ENCODE data around the gene GRIK1.

The GRIK1 gene

GRCh38 chr21:29676395-29676794 is 263.4 kb downstream of the GRIK1 start:
- no peak for DNase-seq (ENCODE audit: extremely low read depth in 1 of 2, low read depth in 1 of 2)

DNA sequence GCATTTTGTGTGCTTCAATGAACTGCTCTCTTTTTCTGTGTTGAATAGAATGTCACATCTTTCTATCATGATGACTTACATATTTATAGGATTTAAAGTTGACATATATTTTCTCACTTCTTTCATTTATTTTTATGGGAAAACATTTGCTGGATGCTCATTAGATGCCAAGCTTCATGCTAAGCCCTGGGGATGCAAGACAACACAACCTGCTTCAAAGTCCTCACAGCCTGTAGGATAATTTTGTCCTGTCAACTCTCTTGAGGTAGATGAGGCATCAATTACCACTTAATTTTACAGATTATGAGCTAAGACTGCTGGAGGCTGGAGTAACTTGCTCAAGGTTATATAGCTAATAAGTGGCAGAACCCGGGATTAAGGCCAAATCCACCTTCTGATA is 264.3 kb downstream of the GRIK1 start:
- no peak for DNase-seq (ENCODE audit: extremely low read depth in 1 of 2, low read depth in 1 of 2)

- DNase-seq (ENCODE audit: extremely low read depth in 1 of 2, low read depth in 1 of 2): no peak
These were observed 265.5 kb downstream of the GRIK1 start for GRCh38 chr21:29674343-29674742.

GRCh38 chr21:29673096-29673610 is 266.6 kb downstream of the GRIK1 start:
- DNase-seq (ENCODE audit: extremely low read depth in 1 of 2, low read depth in 1 of 2): no peak

DNA sequence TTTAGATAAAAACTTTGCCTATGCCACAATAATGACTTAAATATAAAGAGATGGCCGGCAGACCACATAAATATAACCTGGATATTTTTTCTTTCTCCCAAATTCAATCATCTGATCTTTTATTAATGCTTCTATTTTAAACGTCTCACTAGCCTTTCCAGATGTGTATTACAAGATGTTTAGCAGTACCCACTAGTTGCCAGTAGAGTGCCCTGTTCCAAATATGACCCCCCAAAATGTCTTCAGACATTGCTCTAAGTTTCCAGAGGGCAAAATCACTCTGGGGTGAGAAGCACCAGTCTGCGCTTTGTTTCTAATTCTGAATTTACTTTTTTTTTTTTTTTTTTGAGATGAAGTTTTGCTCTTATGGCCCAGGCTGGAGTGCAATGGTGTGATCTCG is 268.1 kb downstream of the GRIK1 start:
- no peak for DNase-seq (ENCODE audit: extremely low read depth in 1 of 2, low read depth in 1 of 2)

GRCh38 chr21:29670228-29670627 is 269.6 kb downstream of the GRIK1 start:
- no peak for DNase-seq (ENCODE audit: extremely low read depth in 1 of 2, low read depth in 1 of 2)

GRCh38 chr21:29669416-29669815 is 270.4 kb downstream of the GRIK1 start:
- DNase-seq (ENCODE audit: extremely low read depth in 1 of 2, low read depth in 1 of 2): no peak

DNA sequence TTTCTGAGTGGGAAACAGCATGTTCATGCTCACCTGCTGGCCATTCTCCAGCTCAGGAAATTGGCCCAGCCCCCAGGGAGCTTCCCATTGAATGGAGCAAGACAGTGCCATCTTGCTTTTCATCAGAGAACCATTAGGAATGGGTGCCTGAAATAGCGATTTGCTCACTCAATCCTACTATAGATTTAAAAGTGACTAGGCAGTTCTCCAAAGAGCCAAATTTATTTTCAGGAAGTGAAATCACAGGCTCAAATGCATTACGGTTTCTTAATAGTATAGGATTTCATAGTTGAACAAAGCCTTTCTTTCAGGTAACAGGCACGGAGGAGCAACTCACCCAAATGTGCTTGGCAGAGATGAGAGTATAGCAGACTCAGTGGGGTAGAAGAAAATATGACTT is 272.1 kb downstream of the GRIK1 start:
- DNase-seq (ENCODE audit: extremely low read depth in 1 of 2, low read depth in 1 of 2): no peak

DNA sequence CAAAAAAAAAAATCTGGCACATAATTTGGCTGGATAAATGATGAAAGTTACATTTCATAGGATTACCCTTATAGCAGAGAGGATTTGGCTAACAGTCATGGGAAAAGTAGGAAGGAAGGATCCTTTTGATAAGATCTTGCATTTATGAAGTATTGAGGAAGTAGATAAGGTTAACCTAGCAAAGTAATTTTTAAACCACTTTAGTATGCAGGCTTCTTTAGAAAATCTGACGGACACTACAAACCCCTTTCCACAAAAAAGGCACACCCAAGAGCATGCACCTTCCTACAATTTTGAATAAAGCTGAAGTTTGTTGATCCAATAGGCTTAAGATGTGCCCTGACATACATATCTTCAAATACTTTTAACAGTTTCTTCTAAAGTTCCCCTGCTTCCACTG is 275.2 kb downstream of the GRIK1 start:
- no peak for DNase-seq (ENCODE audit: extremely low read depth in 1 of 2, low read depth in 1 of 2)

GRCh38 chr21:29661672-29662442 is 277.9 kb downstream of the GRIK1 start:
- DNase-seq (ENCODE audit: extremely low read depth in 1 of 2, low read depth in 1 of 2): no peak

GRCh38 chr21:29660047-29660720 is 279.6 kb downstream of the GRIK1 start:
- no peak for DNase-seq (ENCODE audit: extremely low read depth in 1 of 2, low read depth in 1 of 2)

DNA sequence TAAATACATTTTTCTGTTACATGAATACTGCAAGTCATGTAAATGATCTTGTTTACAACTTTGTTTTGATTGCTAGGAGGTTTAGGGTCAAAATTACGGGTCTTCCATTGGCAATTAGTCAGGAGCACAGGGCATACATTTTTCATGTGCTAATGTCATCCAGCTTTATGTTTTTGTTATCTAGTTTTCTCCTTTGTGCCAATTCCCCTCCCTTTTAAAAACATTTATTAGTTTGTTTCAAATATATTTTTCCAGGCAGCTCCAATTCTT is 280.9 kb downstream of the GRIK1 start:
- DNase-seq (ENCODE audit: extremely low read depth in 1 of 2, low read depth in 1 of 2): no peak

GRCh38 chr21:29658177-29658933 is 281.4 kb downstream of the GRIK1 start:
- no peak for DNase-seq (ENCODE audit: extremely low read depth in 1 of 2, low read depth in 1 of 2)

- DNase-seq (ENCODE audit: extremely low read depth in 1 of 2, low read depth in 1 of 2): no peak
These were observed 282.4 kb downstream of the GRIK1 start for GRCh38 chr21:29657240-29657989.

GRCh38 chr21:29656504-29657239 is 283.1 kb downstream of the GRIK1 start:
- DNase-seq (ENCODE audit: extremely low read depth in 1 of 2, low read depth in 1 of 2): no peak

DNA sequence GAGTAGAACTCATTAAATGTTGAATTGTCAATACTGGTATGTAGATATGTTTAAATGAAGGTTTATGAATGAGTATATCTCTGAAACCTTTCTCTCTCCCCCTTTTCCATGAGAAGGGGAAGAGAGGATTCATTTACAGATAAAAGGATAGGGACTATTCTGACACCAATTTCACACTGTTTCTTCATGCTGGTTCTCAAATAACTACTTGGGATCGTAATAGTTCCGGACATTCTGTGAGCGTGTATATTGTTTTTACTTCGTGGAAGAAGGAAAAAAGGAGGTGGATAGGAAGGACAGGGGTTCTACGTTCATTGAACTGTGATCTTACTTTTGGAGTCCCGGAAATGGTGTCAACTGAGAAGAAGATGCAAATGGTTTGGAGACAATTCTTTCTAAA is 284.2 kb downstream of the GRIK1 start:
- no peak for DNase-seq (ENCODE audit: extremely low read depth in 1 of 2, low read depth in 1 of 2)

DNA sequence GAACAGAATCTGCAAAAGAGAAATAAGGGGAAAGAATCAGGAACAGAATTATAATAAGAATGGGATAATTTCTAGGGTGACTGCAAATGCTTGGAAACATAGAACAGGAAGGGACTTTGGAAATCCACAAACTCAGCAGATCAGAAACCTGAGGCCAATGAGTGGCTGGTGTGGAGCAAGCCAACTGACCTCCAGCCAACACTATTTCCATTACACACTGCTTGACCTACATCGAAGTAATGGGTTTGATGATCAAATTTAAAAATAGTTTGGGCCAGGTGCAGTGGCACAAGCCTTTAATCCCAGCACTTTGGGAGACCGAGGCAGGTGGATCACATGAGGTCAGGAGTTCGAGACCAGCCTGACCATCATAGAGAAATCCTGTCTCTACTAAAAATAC is 284.9 kb downstream of the GRIK1 start:
- DNase-seq (ENCODE audit: extremely low read depth in 1 of 2, low read depth in 1 of 2): no peak

DNA sequence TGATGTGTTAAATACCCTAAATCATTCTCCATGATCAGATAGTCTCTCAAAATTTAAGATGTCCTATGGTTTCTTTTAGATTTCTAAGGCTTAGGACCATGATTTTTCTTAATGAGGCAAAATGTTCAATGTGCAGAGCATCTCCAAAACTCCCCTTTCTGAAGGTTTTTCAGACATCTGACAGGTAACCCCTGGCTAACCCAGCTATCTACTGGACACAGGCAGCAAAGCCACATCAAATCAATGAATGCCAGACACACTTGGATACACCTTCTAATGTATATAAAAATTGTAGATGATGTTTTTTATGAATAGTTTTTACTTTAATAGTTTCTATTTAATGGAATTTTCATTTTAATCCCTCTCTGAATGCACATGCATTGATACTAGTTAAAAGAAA is 285.6 kb downstream of the GRIK1 start:
- DNase-seq (ENCODE audit: extremely low read depth in 1 of 2, low read depth in 1 of 2): no peak

DNA sequence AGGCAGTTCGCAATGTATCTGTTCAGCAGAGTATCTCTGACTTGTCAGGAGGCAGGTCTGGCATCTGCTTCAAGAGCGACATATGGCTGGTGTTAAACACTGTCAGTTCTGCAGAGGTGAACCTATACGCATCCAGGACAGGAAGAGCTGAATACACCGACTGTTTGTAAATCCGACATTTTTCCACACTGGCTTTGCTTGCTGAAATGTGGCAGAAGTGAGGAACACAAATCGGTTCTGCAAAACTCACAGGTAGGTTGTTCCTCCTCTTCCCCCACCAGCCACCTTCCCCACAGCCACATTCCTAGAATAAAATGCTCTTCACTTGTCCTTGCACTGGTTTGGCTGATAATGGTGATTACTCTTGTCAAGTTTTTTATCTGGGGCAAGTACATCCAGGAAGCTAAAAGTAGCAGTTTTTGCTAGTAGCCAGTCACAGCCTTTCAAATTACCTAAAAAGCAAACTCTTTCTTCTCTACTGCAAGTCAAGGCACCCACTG is 289.2 kb downstream of the GRIK1 start:
- no peak for DNase-seq (ENCODE audit: extremely low read depth in 1 of 2, low read depth in 1 of 2)

GRCh38 chr21:29649406-29649814 is 290.4 kb downstream of the GRIK1 start:
- no peak for DNase-seq (ENCODE audit: extremely low read depth in 1 of 2, low read depth in 1 of 2)

All from activated CD8-positive, alpha-beta memory T cell treated with anti-CD3 and anti-CD28 coated beads for 1 hour (primary cell).